ENCODE data around the gene CHD9.
"Not testable (repeated sequence)": the region's sequence is repeated elsewhere in the genome, so short reads cannot be mapped to it uniquely, and the experiment has no call there.

The CHD9 gene, protein sequence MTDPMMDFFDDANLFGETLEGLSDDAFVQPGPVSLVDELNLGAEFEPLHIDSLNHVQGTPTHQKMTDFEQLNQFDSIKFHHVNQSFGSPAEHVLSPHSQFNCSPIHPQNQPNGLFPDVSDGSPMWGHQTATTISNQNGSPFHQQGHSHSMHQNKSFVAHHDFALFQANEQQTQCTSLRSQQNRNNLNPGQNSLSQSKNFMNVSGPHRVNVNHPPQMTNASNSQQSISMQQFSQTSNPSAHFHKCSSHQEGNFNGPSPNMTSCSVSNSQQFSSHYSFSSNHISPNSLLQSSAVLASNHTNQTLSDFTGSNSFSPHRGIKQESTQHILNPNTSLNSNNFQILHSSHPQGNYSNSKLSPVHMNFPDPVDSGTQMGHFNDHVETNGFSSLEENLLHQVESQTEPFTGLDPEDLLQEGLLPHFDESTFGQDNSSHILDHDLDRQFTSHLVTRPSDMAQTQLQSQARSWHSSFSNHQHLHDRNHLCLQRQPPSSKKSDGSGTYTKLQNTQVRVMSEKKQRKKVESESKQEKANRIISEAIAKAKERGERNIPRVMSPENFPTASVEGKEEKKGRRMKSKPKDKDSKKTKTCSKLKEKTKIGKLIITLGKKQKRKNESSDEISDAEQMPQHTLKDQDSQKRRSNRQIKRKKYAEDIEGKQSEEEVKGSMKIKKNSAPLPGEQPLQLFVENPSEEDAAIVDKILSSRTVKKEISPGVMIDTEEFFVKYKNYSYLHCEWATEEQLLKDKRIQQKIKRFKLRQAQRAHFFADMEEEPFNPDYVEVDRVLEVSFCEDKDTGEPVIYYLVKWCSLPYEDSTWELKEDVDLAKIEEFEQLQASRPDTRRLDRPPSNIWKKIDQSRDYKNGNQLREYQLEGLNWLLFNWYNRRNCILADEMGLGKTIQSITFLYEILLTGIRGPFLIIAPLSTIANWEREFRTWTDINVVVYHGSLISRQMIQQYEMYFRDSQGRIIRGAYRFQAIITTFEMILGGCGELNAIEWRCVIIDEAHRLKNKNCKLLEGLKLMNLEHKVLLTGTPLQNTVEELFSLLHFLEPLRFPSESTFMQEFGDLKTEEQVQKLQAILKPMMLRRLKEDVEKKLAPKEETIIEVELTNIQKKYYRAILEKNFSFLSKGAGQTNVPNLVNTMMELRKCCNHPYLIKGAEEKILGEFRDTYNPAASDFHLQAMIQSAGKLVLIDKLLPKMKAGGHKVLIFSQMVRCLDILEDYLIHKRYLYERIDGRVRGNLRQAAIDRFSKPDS (N-terminal part only)

DNA sequence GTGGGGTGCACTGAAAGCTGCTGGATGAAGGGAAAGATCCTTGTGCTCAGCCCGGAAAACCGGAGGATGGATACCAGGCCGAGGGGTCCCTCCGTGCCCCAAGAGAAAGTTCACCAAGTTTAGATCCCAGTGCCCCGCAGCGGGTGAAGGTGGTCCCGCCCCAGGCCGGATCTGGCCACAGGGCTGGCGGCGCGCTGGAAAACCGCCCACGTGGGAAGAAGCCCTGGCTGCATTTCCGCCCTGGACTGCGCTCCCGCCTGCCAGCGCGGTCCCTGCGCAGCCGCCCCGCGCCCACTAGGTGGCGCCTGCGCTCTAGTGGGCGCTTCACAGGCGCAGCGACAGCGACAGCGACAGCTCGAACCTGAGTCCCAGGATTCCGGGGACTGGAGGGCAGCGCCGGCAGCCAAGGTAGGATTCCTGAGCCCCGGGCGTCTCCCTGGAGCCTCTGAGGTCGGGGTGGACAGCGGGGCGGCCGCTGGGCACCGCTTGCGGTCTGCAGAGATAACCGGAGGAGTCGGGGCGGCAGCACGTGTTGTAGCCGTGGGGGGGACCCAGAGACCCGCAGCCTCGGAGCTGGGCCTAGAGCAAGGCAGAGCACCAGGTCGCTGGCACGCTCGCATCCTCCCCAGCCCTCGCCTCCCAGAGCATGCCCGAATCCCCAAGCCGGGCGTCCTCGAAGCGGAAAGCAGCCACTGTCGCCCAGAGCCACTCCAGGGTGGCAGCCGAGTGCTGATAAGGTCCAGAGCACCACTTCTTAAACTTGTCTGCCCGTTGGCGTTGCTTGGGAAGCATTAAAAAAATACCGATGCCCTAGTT is at the start of gene CHD9:
Gene CHD9, plus strand, starts transcription at position 322 of the 816 bp plus-strand sequence. CDS start 101,099 bp downstream, outside the sequence.
- DNase-seq = peak; percentile 71

DNA sequence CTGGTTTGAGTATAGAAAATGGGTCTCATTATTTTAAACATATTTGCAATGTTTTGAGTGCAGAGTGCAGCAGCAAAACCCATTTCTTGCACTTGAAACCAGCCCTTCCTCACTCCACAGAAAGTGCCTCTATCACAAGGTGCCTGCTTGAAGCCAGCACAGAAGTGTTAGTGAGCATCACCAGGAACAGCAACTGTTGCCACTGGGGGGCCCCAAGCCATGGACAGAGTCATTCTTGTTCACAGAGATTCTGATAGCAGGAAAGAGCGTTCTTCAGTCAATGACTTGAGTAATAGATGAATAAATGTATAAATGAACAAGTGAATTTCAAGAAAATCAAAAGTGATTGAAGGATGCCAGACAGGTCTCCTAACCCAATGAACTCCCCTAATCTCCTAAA is 47.7 kb upstream of the CHD9 start:
- no peak for DNase-seq

DNA sequence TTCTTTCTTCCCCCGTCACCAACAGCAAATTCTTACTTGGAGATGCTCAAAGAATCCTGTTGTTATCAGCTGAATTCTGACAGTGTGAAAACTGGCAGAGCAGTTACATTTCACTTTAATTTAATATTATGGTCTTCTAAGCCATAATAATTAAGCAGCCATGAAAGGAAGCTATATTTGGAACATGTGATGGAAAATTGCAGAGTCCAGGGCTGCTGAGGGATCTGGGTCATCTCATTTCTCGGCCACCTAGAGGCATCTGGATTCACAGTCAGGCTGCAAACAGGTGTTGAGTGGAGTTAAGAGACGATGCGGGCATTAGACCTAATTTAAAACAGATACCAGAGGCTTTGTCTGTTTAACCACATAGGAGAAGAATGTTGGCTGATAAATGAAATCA is 40.5 kb upstream of the CHD9 start:
- no peak for DNase-seq

DNA sequence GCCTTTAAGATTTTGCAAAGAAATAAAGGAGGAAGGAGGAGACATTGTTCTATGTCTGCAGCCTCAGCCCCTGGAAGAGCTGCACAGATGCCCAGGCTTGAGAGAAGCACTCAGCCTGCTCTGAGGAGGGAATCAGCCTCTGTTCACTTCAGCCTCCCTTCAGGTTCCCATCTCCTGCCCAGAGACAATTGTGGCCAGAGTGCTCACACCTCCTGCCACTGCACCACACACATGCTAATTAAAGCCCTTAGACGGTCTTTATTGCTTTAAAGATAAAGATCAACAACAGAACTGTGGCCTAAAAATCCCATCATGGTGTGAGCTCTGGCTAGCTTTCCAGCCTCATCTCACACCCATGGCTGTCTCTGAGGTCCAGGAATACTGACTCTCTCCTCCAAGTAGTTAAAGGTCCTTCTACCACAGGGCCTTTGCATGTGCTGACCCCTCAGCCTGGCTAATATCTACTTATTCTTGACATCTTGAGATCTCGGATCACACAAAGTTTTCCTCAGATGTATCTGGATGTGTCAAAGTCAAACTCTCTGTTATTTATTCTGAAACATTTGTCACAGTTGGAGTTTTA is 35.9 kb upstream of the CHD9 start:
- no peak for DNase-seq

DNA sequence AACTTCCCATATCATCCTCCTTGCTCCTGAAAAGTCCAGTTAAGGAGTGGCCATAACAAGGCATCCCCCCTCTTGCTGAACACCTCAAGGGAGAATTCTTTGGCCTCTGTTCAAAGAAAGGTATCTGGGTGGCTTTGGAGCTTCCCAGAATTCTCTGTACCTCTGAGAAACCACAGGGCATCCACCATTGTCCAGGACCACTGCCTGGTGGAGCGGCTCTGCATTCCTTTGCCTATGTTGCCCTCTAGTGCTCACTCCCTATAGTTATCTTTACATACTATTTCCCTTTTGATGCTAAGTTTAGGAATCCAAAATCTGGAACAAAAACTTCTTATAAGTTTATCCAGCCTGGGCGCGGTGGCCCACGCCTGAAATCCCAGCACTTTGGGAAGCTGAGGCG is 32.4 kb upstream of the CHD9 start:
- DNase-seq = no peak

DNA sequence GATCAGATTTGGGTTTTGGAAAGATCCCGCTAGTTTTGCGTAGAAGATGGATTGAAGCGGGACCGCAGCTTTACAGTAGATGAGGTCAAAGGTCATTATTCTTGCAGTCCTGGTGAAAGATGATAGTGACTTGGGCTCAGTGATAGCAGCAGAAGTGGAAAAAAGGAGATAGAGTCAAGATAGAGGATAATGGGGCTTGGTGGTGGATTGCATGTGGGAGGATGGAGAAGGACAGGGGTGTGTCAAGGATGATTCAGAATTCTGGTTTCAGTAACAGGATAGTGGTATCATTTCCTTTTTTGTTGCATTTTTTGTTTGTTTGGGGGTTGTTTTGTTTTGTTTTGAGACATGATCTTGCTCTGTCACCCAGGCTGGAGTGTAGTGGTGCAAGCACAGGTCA is 30.7 kb upstream of the CHD9 start:
- DNase-seq = no peak

DNA sequence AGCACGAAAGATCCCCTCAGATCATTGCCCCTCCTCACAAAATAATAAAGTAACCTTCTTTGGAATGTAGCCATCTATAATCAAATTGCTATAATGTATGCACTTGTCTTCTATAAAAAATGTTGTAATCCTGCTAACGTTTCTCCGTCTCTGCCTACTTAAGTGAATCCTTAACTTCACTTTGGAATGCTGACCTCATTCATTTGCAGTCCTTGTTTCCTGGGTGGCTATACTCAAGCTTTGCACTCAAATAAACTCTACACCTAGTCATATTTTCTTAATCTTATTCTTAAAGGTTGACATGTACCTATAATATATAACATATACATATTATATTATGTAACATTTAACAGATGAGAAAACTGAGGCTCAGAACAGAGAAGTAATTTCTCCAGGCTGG is 24.8 kb upstream of the CHD9 start:
- no peak for DNase-seq

DNA sequence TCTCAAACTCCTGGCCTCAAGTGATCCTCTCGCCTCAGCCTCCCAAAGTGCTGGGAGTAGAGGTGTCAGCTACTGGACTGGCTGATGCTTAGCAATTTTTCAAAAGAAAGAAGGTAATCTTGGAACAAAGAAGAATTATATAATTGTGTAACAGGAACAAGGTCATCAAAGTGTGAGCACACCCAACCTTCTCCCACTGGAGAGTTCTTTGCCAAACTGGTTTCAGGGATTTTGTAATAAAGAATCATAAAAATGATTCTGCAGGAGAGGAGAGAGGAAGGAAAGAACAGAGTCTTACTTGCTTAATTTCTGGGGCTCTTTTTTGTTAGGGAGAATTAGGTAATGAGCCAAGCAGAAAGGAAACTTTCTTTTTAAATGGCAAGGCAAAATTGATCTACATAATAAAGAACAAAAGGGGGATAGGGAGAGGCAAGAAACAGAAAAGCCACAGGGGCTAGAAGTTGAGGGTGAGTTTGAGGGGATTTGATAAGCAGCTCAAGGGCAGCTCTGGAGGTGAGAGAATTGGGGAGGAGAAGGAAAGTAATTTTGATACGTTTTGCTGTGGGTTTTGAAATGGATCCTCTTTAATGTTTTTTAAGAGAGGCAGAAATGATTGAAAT is 23.4 kb upstream of the CHD9 start:
- no peak for DNase-seq

DNA sequence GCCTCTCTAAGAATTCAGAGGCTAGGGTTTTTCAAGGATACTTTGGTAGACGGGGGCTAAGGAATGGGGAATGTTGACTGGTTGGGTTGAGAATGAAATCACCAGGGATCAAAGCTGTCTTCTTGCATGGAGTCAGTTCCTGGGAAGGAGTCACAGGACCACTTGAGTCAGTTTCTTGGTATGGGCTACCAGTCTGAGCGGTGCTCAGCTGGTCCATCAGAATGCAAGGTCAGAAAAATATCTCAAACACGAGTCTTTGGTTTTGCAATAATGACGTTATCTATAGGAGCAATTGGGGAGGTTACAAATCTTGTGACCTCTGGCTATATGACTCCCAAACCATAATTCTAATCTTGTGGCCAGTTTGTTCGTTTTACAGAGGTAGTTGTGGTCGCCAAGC is 20.5 kb upstream of the CHD9 start:
- DNase-seq = no peak

DNA sequence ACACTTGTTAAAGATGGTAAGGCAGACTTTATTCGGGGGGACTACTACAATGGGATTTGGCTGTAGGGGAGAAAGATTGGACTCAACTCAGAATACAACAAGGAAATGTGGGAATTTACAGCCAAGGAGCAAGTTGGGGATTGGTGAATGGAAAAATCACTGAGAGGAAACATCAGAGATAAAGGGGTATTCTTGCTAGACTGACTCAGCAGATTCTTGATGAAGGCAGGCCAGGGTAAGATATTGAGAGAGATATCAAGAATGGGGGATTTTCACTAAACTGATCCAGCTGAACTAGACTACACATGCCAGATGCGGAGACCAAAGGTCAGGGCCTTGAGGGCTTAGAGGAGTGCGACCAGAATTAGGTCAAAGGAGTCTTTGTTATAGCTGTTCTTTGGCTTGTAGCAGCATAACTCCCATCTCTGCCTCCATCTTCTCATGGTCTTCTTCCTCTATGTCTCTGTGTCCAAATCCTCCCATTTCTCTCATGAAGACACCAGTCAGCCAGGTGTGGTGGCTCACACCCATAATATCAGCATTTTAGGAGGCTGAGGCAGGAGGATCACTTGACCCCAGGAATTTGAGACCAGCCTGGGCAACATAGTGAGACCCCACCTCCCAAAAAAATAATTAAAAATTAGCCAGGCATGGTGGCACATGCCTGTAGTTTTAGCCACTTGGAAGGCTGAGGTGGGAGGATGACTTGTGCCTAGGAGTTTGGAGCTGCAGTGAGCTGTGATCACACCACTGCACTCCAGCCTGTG is 19.4 kb upstream of the CHD9 start:
- DNase-seq = no peak

DNA sequence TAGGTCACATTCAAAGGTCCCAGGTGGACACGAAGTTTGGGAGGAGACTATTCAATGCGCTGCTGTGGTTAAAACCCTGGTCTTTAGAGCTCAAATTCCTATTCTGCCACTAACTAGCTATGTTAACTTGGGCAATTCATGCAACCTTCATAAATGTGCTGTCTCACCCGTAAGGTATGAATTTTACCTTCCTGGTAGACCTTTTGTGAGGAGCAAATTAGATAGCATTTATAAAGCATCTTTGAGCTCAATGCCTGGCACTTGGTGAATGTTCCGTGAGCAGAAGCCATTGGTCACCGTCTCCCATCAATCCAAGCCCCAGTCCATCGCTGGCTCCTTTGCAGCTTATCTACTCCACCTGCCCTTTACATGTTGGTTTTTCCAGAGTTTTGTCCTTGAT is 18.7 kb upstream of the CHD9 start:
- DNase-seq = no peak

DNA sequence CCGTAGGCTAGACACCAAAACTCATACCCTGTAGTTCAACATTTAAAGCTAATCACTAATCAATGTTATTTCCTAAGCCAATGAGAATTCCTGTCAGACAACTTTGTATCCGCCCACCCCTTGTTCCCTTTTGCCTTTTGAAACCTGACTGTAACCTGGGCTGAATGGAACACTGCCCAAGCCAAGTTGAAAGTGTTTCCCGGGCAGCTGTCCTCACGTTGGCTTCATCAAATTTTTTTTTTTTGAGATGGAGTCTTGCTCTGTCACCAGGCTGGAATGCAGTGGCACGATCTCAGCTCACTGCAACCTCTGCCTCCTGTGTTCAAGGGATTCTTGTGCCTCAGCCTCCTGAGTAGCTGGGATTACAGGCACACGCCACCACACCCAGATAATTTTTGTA is 18.1 kb upstream of the CHD9 start:
- DNase-seq = not testable (repeated sequence)

DNA sequence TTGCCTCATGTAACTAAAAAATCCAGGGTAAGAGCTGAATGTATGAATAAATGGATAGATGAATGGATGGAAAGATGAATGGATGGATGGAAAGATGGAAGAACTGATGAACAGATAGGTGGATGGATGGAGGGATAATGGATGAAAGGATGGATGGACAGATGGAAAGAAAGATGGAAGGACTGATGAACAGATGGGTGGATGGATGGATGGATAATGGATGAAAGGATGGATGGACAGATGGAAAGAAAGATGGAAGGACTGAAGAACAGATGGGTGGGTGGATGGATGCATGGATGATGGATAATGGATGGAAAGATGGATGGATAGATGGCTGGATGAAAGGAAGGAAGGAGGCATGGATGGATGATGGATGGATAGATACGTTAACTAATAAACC is 14.0 kb upstream of the CHD9 start:
- no peak for DNase-seq

DNA sequence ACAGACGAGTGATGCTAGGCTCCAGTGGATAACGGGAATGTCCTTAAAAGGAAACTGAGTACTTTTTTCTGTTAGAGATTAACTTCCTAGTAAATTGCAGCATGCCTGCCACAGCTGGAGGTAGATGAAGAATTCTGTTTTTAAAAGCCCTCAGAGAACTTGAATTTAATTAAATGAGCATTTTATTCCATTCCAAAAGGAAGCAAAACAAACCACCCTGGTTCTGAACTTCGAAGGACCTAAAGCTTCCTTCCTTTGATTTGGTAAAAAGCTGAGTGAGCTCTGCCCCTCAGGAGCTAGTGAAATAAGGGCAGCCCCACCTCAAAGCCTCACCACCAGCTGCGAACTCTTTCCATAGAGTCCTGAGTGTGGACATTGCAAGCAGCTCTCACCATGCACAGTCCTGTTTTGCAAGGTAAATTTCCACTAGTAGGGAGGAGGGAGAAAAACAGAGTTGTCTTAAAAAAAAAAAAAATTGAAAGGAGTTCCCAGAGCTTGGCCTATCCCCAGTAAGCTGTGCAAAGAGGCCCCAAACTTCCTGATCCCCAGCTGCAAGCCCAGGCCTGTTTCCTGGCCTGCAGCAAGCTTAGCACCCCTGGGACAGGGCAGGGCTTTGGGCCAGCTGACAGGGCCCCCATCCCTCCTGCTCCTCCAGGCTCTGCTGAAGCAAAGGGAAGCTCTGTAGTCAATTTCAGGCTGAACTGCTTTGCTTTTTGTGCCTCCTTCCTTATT is 13.3 kb upstream of the CHD9 start:
- DNase-seq = no peak

DNA sequence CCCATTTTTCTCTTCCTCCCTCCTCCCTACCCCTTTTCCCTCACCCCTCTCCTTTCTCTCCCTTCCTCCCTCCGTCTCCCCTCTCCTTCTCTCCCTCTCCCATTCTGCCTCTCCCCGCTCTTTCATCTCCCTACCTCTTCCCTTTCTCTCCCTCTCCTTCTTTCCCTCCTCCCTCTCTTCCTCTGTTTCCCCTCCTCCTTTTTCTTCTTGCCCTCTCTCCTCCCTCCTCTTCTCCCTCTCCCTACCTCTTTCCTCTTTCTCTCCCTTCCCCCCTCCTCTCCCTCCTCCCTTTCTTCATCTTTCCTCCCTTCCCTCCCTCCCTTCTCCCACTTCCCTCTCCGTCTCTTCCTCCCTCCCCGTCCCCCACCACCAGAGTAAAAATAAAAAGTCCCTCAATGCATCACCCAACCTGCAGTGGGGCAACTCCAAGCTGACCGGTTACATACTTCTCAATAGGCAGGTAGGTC is 12.5 kb upstream of the CHD9 start:
- no peak for DNase-seq

DNA sequence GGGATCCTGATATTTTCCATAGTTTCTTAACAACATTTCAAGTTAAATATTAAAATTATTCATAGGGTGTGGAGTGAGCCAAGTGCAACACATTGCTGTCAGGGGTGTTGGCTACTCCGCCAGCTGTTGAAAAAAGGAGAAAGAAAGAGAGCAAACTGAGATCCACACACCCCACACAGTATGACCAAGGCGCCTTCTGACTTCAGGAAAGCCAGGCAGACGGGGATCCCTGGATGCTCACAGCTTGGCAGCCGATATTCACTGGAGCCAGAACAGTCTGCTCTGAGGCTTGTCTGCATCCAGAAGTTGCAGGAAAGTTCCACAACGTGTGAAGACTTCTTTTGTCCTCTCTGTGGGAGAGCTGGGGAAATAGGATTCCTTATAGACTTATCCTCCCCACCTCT is 11.4 kb upstream of the CHD9 start:
- DNase-seq = no peak

DNA sequence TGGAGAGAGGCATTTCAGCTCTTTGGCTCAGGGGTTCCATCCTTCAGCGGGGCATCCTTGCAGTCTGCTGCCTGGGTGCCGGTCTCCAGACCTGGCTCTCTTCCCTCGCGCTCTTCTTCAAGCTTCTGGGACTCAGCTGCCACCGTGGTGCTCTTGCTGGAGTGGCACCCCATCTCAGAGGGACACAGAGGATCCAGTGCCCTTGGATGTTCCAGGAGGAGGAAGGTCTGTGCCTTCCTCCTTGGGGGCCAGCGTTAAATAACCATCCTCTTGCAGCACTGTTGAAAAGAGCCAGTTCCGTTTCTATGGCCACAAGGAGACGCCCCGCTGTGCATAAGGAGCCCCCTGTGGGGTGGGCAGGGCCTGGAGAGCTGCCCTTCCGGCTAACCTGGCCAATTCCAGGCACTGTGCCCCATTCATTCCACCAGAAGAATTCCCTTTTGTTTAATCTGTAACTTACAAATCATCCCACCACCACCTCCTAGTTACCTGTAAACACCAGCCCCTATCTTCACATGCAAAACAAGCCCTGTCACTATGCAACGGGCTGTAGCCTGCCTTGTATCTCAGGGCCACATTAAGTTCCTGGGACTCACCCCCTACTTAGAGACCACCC is 10.7 kb upstream of the CHD9 start:
- DNase-seq = no peak

DNA sequence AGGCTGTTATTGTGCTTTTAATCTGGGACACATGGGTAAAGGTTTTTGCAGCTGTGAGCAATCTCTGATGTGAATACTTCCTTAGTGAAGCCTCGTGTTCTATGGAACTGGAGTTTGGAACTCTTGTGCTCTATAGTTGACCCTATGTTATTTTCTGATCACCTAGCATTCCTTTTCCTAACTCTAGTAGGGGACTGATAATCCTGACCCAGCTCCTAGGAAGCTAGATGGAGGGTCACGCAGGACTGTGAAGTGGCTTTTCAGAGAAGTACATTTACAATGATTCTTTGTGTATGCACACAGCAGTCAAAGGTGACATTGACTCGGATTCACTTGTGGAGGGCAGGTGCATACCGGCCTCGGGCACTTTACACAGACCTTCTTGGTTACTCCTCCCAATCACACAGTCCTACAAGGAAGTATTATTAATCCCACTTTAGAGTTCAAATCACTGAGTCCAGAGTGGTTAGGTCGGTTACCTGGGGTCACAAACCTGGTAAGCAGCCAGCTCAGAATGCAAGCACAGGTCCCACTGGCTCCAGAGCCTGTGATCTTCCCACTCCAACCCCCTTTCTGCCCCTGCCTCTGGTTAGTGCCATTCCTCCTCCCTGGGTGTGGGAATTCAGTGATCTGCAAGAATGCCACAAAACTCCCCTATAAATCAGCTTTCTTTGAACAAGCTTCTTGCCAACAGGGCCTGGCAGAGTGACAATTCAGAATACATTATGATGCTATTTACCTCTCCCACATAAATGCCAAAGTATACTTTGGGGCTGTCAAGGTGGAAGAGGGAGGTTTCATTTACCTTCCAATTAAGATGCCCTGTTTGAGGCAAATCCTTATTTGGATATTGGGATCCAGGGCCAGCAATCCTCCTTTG is 9.2 kb upstream of the CHD9 start:
- no peak for DNase-seq

Data from stimulated activated CD4-positive, alpha-beta T cell treated with anti-CD3 and anti-CD28 coated beads, Interleukin-4, amount 100 ng/mL, for 24 hours (primary cell).